ENCODE measurements around the gene AGPAT3.

Gene AGPAT3

DNA sequence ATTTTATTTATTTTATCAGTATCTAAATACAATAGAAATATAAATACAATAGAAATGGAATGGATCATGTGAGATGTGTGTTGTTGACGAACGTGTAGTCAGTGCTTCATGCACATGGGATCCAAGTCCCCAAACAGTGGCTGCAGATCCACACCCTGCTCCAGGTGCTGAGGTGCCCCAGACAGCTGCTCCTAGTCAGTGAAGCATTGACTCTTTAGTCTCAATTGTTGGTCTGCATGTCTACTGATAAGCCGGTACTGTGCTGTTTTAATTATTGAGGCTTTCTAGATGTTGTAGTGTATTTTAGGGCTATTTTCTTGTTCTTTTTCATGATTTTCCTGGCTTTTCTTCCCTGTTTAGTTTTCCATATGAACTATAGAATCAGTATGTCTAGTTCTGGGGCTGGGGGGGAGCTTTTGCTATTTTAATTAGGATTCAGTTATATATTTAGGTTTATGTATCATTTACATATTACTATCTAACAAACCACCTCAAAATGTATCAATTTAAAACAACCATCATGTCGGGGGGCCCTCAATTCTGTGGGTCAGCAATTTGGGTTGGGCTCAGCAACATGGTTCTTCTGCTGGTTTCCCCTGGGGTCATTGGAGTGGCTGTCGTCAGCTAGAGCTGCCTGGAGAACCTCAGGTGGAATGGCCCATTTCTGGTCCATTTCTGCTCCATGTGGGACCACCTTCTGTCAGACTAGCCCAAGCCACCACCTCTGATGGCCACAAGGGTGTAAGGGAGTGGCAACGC, 83.9 kb downstream of the AGPAT3 start:
- Histone ChIP-seq H4K20me1 (ENCODE audit: control insufficient read depth, insufficient read depth, low read depth, low read length) (no peaks in the 10 kb centered on the region), H3K4me2 (ENCODE audit: low read length) (no peak overlapping the region), H3K79me2 (ENCODE audit: control insufficient read depth, low read length) (no peaks in the 10 kb centered on the region), H3K9me2 (replicated peaks; ENCODE audit: control insufficient read depth, low read length) (no peaks in the 10 kb centered on the region), H3K4me3 (ENCODE audit: low read length) (no peak overlapping the region), H3K27me3 (ENCODE audit: control insufficient read depth, low read length) (no peaks in the 10 kb centered on the region), H3K4me1 (ENCODE audit: control insufficient read depth, low read length) (0 out of 2 replicates have a peak, but pooled peaks cover 3% of the 10 kb centered on the region), H3K27ac (ENCODE audit: low read depth, low read length) (no peak overlapping the region), H3K36me3 (ENCODE audit: control insufficient read depth, low read length) (no peaks in the 10 kb centered on the region), H3F3A (ENCODE audit: control insufficient read depth, insufficient read depth) (no peaks in the 10 kb centered on the region), H3K9me3 (ENCODE audit: control insufficient read depth, insufficient read depth, low read length) (no peaks in the 10 kb centered on the region)
- TF ChIP-seq, protein P1, sequence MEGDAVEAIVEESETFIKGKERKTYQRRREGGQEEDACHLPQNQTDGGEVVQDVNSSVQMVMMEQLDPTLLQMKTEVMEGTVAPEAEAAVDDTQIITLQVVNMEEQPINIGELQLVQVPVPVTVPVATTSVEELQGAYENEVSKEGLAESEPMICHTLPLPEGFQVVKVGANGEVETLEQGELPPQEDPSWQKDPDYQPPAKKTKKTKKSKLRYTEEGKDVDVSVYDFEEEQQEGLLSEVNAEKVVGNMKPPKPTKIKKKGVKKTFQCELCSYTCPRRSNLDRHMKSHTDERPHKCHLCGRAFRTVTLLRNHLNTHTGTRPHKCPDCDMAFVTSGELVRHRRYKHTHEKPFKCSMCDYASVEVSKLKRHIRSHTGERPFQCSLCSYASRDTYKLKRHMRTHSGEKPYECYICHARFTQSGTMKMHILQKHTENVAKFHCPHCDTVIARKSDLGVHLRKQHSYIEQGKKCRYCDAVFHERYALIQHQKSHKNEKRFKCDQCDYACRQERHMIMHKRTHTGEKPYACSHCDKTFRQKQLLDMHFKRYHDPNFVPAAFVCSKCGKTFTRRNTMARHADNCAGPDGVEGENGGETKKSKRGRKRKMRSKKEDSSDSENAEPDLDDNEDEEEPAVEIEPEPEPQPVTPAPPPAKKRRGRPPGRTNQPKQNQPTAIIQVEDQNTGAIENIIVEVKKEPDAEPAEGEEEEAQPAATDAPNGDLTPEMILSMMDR (IDR thresholded peaks at IDR 0.05; ENCODE audit: low read depth, low read length, poor library complexity, severe bottlenecking), result no peak
- TF ChIP-seq EZH2phosphoT487 (IDR thresholded peaks at IDR 0.05; ENCODE audit: borderline replicate concordance, low read length), result no peak

DNA sequence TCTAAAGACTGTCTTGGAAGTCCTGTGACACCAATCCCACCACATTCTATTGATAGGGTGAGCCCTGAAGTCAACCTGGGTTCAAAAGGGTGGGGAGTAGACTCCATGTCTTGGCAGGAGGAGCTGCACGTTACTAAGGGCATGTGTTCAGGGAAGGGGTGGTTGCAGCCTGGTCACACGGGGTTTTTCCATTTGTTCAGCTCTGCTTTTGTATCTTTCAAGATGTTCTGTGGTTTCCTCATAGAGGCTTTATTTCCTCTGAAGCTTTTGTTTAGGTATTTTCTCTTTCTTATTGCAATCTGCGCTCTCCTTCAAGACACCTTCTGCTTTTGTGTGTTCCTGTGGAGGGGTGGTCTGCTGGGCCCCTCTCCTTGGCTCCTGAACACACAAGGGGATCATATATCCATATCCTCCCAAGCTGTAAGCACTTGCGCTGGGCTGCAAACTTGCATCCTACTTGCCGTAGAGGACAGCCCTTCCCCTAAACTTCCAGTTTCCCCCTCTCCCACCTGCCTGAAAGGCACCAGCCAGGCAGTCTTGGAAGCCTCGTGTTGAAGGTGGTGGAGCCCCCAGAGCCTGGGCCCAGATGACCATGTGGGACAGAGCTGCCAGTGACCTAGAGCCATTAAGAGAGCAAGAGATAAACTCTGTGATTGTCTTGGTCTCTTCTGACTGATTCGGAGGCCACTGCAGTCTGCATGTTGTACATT, 84.6 kb downstream of the AGPAT3 start:
- Histone ChIP-seq H3K4me2 (ENCODE audit: low read length) (no peak overlapping the region), H3K27ac (ENCODE audit: low read depth, low read length) (no peak overlapping the region), H3F3A (ENCODE audit: control insufficient read depth, insufficient read depth) (no peaks in the 10 kb centered on the region), H3K27me3 (ENCODE audit: control insufficient read depth, low read length) (no peaks in the 10 kb centered on the region), H3K4me3 (ENCODE audit: low read length) (no peak overlapping the region), H4K20me1 (ENCODE audit: control insufficient read depth, insufficient read depth, low read depth, low read length) (no peaks in the 10 kb centered on the region), H3K9me3 (ENCODE audit: control insufficient read depth, insufficient read depth, low read length) (no peaks in the 10 kb centered on the region), H3K36me3 (ENCODE audit: control insufficient read depth, low read length) (no peaks in the 10 kb centered on the region), H3K79me2 (ENCODE audit: control insufficient read depth, low read length) (no peaks in the 10 kb centered on the region), H3K4me1 (ENCODE audit: control insufficient read depth, low read length) (0 out of 2 replicates have a peak, but pooled peaks cover 3% of the 10 kb centered on the region), H3K9me2 (replicated peaks; ENCODE audit: control insufficient read depth, low read length) (no peaks in the 10 kb centered on the region)
- TF ChIP-seq, protein P1 (IDR thresholded peaks at IDR 0.05; ENCODE audit: low read depth, low read length, poor library complexity, severe bottlenecking), result no peak
- TF ChIP-seq EZH2phosphoT487 (IDR thresholded peaks at IDR 0.05; ENCODE audit: borderline replicate concordance, low read length), result no peak

DNA sequence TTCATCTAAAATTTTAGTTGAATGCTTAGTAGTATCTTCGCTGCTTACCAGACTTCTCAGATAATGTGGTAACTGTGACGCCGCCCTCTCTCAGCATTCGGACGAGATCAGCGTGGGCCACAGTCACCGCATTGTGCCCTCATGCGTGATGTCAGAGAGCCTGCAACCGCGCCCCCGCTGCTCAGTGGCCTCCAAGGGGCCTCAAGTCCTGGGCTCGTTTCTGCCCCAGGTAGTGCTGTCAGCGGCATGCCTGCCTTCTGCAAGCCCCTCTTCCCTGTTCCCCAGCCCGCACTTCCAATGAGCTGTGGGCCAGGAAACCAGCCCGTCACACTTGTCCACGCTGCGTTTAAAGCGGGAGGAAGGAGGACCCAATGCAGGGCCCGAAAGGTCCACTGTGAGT, 85.5 kb downstream of the AGPAT3 start:
- TF ChIP-seq EZH2phosphoT487 (IDR thresholded peaks at IDR 0.05; ENCODE audit: borderline replicate concordance, low read length), result no peak
- TF ChIP-seq, protein P1 (IDR thresholded peaks at IDR 0.05; ENCODE audit: low read depth, low read length, poor library complexity, severe bottlenecking), result no peak
- Histone ChIP-seq H3K27ac (ENCODE audit: low read depth, low read length) (no peak overlapping the region), H3K4me3 (ENCODE audit: low read length) (no peak overlapping the region), H3K79me2 (ENCODE audit: control insufficient read depth, low read length) (no peaks in the 10 kb centered on the region), H3K9me3 (ENCODE audit: control insufficient read depth, insufficient read depth, low read length) (no peaks in the 10 kb centered on the region), H3K27me3 (ENCODE audit: control insufficient read depth, low read length) (no peaks in the 10 kb centered on the region), H4K20me1 (ENCODE audit: control insufficient read depth, insufficient read depth, low read depth, low read length) (no peaks in the 10 kb centered on the region), H3K36me3 (ENCODE audit: control insufficient read depth, low read length) (no peaks in the 10 kb centered on the region), H3K9me2 (replicated peaks; ENCODE audit: control insufficient read depth, low read length) (no peaks in the 10 kb centered on the region), H3K4me2 (ENCODE audit: low read length) (no peak overlapping the region), H3F3A (ENCODE audit: control insufficient read depth, insufficient read depth) (no peaks in the 10 kb centered on the region), H3K4me1 (ENCODE audit: control insufficient read depth, low read length) (0 out of 2 replicates have a peak, but pooled peaks cover 3% of the 10 kb centered on the region)
